PC-3 (cell line): ENCODE measurements around the gene ALG14.

ENCODE experiments used
- CTCF ChIP-seq: fragments of 300-600 bp; sonication (generic); conservative IDR thresholded peaks from 2 replicates; pipeline ENCODE4 v1.5.1; 2017; ENCODE audit warnings: antibody characterized with exemption, low read depth, mild to moderate bottlenecking, low read length
- EZH2 ChIP-seq: fragments of 300-600 bp; sonication (generic); IDR thresholded peaks from one replicate; pipeline ENCODE4 v1.6.1; 2017; ENCODE audit warnings: antibody characterized with exemption, mild to moderate bottlenecking, low read length; ENCODE audit not compliant: unreplicated experiment
- EZH2phosphoT487 ChIP-seq: fragments of 300-600 bp; sonication (generic); IDR thresholded peaks from 2 replicates; pipeline ENCODE4 v1.6.1; 2018; ENCODE audit warnings: mild to moderate bottlenecking, antibody characterized with exemption, low read length, borderline replicate concordance

- TF ChIP-seq EZH2phosphoT487 (no peak), CTCF (no peak), EZH2 (no peak)
Observed at GRCh38 chr1:95040032-95040525, 32.7 kb downstream of the ALG14 start.
